ENCODE data around the gene ADGRL2. TPM values are rescaled to one million over a fixed set of nuclear protein-coding genes. Genes with fewer than 3 reads are reported as not detected.

ADGRL2 gene
- total and polyA plus RNA-seq, 12 donors = 22.2 to 58.7 (median 48.0) TPM

DNA sequence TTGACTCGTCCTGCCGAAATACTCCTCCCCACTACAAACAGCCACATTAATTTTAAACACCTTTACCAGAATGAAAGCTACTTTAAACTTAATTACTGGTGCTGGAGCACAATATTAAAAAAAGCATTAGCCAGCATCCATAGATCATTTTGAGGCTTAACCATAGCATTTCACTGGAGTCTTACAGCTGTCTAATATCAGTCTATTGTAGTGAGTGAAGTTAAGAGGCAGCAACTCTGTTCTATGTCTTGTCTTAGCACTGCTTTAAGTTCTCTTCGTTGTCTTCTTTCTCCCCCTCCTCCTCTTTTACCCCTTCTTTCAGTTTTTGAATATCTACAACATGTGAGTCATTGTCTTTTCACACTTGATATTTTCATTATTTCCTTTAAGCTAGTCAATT is 49.3 kb downstream of the ADGRL2 start:
- no peak for ATAC-seq
- H3K36me3 ChIP-seq = no peaks in the 10 kb centered on the region
- DNase-seq = no peak

GRCh38 chr1:81850495-81850894 is 49.8 kb downstream of the ADGRL2 start:
- no peak for ATAC-seq

More for the DNA sequence above, 49.3 kb downstream of the ADGRL2 start:
- no peaks in the 10 kb centered on the region for H3K27me3 ChIP-seq
- intact Hi-C loops (cut with DNase I) = no loop called here
- H3K9me3 ChIP-seq = no peaks in the 10 kb centered on the region
- WGBS, 2 donors = 80 to 85% methylated on average over 3 of the region's 3 CpGs
- no peak overlapping the region for H3K27ac ChIP-seq
- TF ChIP-seq CTCF (IDR thresholded peaks at IDR 0.05) = no peak
- peaks cover 0 to 26% (median 11%) of the 10 kb centered on the region in 9 donors for H3K4me1 ChIP-seq
- no peak overlapping the region for H3K4me3 ChIP-seq

GRCh38 chr1:81851217-81851616 is 50.5 kb downstream of the ADGRL2 start:
- TF ChIP-seq CTCF (IDR thresholded peaks at IDR 0.05) = no peak
- Histone ChIP-seq H3K27me3 (no peaks in the 10 kb centered on the region), H3K4me1 (peaks cover 0 to 26% (median 11%) of the 10 kb centered on the region in 9 donors), H3K9me3 (no peaks in the 10 kb centered on the region), H3K4me3 (no peak overlapping the region), H3K36me3 (no peaks in the 10 kb centered on the region), H3K27ac (no peak overlapping the region)
- DNase-seq = no peak
- ATAC-seq = no peak
- 93 to 94% methylated on average over 2 of the region's 2 CpGs for WGBS, 2 donors
- intact Hi-C loops (cut with DNase I) = no loop called here

More at GRCh38 chr1:81850495-81850894, 49.8 kb downstream of the ADGRL2 start:
- Histone ChIP-seq H3K4me1 (peaks cover 0 to 26% (median 11%) of the 10 kb centered on the region in 9 donors), H3K4me3 (no peak overlapping the region), H3K9me3 (no peaks in the 10 kb centered on the region), H3K27me3 (no peaks in the 10 kb centered on the region), H3K27ac (no peak overlapping the region), H3K36me3 (no peaks in the 10 kb centered on the region)
- no peak for DNase-seq
- intact Hi-C loops (cut with DNase I) = no loop called here
- no peak for TF ChIP-seq CTCF (IDR thresholded peaks at IDR 0.05)

GRCh38 chr1:81852961-81853360 is 52.2 kb downstream of the ADGRL2 start:
- TF ChIP-seq CTCF (IDR thresholded peaks at IDR 0.05) = no peak
- Histone ChIP-seq H3K36me3 (no peaks in the 10 kb centered on the region), H3K4me3 (no peak overlapping the region), H3K27ac (no peak overlapping the region), H3K27me3 (no peaks in the 10 kb centered on the region), H3K4me1 (peaks cover 0 to 26% (median 11%) of the 10 kb centered on the region in 9 donors), H3K9me3 (no peaks in the 10 kb centered on the region)
- WGBS, 2 donors = 68 to 69% methylated on average over 4 of the region's 4 CpGs
- DNase-seq = no peak
- intact Hi-C loops (cut with DNase I) = no loop called here
- no peak for ATAC-seq
